NCI-H2029 treated with DMSO at 0.1 percent for 48 hours (cell line): Measurements from ENCODE around the gene CYFIP1.

Source experiments
- DNase-seq: peaks from one replicate; lab custom pipeline; 2025; lab: John Stamatoyannopoulos, UW

The CYFIP1 gene

DNA sequence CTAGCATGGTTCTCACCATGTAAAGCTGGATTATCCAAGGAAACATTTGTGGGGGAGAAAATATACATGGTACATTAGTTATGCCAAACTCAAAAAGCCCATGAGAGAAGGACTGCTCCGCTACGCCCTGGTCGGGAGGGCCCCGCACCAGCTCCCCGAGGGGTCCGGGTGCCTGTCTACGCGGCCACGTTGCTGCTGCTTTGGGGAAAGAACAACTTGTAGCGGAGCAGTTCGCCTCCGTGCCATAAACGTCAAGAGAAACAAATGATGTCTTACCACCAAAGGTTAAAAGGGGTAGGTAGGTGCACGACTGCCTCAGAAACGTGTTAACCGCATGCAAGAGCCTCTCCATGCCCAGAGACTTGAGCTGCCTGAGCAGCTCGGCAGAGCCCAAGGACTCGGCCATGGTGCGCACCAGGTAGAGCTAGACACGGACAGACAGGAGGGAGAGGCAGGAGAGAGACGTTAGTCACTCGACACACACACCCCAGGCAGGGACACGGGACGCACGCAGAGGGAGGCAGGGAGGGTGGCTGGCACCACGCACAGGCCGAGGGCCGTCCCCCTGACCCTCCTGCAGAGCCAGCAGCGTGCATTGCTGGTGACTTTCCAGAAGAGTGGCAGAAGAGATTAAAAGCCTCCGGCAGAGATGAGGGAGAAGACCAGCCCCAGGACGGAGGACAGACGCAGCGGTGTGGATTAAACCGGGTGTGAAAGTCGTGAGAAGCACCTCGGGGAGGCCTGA lies 63.4 kb downstream of the CYFIP1 start:
- DNase-seq: no peak

DNA sequence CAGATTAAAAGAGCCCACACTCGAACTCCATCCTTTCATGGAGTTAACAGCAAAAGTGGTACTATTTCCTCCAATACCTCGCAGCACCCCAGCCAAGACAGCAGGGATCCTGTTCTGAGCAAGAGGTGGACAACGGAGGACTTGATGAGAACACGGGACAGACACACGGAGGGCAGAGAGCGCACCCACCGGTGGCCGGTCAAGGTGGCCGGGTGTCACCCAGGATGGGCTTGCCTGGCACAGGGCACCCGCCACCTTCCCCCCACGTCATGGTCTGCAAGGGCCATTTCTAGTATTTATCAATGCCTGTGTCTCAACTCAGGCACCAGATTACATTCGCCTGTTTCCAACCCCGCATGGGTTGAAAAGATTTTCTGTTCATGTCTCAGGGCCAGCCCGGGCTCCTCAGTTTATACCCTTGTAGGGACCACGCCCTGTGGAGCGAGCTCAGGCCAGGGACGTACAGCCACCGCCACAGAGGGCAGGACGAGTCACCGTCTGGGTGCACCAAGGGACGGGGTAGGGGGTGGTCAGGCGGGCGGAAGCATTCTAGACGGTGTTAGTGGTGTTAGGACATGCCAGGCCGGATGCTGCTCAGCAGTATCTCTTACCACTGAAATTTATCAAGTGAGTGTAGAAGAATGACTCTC lies 64.2 kb downstream of the CYFIP1 start:
- DNase-seq: no peak

DNA sequence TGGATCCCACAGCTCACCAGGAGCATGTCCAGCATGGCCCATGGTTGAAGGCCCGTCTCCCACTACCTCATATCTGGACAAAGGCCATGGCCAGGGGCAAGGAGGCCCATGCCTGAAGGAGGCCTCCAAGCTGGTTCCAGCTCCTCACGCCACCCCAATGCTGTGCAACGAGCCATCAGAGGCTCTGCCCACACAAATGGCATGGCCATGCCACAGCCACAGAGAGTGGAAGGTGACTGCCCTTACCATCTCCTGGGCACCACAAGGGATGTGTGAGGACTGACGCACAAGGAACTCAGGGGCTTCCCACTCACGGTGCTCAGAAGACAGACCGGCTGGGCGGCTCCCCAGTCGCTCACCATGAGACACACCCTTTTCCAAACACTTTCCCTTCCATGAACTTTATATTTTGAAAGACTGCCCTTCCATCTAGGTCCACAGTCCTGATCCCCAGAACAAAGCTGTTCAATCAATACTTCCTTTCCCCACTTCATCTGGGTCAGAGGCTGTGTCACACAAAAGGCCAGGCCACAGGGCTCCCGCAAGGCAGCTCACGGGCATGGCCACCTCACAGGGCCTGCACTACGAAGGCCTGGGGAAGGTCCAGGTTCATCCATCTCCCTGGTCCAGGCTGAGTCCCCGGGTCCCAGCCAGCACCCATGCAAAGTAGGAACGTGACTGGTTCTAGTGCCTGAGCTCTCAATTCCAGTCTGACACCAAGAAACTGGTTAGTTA lies 66.4 kb downstream of the CYFIP1 start:
- DNase-seq: no peak

DNA sequence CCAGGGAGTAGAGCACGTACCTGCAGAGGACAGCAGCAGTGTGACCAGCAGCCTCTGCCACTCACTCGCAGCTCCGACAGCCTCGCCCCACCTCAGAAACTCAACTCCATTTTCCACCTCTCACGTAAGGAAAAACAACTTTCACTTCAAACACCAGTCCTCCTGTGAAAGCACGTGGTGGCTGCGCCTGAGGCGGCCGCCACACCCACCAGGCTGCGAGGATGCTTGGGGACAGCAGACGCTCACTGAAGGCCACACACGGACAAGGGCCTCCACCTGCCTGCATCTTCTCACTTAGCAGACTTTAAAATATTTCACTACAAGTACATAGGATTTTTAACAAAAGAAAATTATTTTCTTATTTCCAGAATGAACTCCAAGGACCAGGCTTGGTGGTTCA lies 67.9 kb downstream of the CYFIP1 start:
- no peak for DNase-seq

DNA sequence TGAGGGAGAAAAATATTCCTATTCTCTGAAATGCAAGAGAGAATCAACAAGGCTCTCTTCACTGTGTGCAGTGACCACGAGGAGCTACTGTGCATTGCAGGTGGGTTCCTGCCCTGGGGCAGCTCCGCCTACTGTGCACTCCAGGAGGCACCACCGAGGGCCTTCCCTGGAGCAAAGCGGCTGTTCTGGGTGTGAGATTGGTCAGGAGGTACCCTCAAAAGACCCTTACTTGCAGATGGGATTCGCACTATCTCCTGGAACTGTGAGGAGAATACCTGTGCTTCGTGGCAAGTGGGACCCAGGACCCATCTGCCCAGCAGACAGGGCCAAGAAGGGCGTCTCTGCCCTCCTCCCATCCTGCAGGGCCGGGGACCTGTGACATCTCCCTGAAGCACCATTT lies 68.9 kb downstream of the CYFIP1 start:
- DNase-seq: no peak

DNA sequence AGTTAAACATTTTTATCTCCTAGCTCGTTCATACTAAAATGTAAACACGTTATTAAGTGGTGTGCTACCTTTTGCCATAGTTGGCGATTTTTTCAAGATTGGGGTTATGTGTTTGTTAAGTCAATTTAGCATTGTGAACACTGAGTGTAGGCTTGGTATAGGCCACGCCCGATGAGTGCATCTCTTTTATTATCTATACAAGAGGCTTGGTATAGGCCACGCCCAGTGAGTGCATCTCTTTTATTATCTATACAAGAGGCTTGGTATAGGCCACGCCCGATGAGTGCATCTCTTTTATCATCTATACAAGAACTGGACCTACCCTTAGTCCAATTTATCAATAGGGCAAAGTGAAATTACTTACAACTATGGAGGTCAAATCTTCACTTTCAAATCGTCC lies 71.3 kb downstream of the CYFIP1 start:
- DNase-seq: no peak

DNA sequence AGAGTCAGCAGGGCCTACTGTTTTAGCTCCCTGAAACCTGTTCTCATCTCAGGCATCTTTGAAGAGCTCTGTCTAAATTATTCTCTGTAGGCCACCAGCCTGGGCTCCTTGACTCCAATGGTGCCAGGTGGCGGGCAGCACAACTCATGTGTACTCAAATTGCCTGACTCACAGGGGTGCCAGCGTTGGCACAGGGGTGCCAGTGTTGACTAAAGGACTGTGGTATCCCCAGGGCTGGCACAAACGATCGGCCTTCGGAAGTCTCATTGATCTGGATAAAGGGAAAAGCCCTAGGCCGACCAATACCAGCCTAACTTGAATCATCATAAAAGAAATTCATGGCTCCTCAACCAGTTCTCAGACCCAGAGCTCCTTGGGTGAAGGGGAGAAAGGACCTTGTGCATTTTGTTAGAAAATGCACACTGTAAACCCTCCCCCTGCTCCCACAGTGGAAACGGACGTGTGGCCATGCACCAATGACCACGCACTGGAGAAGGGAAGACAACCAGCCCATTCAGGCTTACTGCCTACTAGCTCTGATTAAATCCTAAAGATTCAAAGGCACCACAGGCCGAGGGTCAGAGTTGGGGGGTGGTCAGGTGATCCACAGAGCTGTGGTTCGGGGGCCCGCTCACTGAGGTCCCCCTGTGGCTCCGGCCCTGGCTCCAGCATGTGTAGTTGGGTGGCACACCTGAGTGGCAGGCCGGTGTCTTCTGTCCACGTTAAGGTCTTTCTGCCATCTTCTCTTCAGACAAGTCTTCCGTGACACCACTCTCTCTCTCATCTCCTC lies 72.8 kb downstream of the CYFIP1 start:
- no peak for DNase-seq

DNA sequence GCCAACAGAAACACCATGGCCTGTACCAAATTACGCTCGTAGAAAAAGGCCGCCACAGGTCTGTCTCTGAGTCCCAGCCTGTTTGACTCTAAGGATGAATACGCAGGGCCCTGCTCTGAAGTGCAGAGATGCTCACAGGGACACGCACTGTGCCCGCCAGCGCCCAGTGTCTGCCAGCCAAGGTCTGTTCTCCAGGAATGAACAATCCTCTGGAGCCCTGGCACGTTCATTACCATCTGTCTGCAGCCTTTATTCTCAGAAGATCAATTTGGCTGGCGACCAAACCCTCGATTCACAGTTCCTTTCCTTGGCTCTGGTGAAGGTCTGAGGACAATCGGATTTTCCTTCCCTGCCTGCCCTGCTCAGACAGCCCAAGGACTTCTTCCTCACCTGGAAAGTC lies 75.4 kb downstream of the CYFIP1 start:
- DNase-seq: peak; percentile 59

DNA sequence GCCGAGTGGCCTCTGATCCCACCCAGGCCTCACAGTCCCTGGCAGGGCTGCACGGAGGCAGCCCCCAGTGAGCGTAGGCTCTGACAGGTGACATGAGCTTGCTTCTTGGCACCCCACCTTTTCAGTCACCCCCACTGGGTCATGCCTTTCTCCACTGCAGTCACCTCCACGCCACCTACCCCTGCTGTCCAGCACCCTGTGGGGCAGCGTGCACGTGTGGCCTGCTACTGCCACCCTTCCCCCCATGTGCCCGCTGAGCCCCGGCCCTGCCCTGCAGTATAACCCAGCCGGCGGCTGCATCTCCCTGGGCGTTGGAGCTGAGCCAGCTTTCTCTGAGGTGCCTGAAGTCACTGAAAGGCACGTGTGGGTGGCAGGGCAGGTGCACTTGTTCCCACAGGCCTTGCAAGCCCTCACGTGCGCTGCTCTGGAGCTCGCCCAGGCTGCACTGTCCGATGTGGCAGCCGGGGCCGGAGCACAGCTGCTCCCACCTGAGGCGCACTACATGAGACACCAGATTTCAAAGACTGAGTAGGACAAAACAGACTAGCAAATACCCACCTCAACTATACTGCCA lies 76.1 kb downstream of the CYFIP1 start:
- DNase-seq: peak; percentile 22

DNA sequence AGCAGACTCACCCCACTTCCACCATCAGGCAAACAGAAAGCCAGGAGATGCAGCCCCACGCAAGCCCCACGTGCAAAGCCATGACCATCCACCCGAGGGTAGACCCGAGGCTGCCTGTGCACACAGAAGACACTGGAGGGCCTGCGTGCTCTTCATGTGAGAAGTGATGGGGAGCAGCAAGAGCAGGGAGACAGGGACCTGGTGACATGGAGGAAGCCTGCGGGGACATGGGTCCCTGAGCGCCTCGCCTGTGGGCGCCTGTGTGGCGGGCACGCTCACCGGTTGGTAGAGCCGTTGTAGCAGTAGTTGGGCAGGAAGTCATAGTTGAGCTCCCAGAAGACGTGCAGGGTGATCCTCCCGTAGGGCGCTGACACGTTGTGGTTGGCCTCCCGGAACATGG lies 76.7 kb downstream of the CYFIP1 start:
- DNase-seq: no peak

DNA sequence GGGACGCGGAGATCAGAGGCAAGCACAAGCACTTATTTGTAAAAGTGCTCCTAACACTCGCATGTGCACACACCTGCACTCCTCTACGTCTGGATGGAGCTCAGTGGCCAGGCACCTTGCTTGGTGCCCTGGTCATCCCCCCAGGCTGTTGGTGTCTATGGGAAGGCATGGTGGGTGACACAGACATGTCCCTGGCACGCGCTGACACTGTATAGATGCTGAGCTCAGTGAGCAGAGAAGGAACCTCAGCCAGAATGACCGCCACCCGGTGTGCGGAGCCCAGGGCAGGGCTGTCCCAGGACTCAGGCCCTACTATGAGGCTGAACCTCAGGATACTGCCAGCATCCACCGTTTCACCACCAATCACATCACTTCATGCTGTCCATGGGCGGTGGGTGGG lies 77.2 kb downstream of the CYFIP1 start:
- DNase-seq: no peak

DNA sequence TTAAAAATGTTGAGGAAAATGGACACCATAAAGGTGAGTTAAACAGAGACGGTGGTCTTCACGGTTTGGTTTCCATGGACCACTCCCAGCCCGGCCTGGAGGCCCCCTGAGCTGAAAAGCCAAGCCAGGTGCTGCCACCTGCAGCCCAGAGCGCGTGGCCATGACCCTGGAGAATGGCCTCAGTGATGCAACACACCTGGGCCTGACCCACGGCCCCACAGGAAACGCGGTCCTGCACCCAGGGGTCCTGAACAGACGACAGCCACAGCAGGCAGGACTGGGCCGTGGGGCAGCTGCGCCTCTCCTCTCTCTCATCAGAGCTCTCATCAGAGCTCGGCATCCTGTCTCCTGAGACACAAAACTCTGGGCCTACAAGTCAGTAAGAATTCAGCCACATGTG lies 77.6 kb downstream of the CYFIP1 start:
- DNase-seq: no peak

DNA sequence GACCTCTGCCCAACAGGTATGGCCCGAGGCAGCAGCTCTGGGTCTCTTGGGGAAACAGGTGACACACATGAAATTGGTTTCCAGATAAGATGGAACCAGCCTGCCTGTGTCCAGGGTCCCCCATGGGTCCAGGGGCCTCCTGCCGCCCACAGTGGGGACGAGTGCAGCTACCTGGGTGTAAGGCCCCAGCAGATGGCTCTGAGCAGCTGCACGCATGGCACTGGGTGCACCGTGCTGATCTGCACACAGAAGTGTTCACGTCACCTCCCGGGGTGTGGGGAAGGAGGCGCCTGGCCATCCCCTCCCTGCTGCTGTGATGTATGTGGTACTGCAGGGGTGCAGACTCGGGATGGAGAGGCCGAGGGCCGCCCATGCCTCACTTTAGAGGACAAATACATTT lies 78.1 kb downstream of the CYFIP1 start:
- DNase-seq: no peak

DNA sequence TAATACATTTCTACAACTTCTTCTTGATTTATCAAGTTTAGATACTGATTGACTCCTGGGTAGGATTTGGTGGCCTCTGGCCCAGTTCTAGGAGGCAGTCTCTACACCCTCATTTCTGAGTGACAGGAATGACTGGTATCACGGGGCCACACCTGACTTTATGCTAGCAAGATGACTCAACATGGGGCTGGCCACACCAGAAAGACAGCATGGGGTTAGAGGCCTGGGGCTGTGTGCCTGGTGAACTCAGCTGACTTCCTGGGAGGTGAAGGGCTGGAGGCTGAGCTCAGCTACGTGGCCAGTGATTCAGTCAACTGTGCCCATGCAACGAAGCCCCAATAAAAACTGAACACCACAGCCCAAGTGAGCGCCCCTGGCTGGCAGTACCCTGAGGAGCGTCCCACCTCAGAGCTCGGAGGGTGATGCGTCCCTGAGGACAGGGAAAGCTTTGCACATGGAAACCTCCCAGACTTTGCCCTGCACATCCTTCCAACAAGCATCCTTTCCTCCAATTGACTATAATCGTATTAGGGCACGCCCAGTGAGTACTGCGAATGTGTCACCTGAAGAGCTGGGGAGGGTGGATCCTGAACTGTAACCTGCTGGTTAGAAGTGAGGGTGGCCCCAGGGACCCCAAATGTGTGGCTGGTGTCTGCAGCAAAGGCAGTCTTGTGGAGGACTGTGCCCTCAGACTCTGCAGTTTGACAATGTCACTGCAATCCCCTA lies 84.5 kb downstream of the CYFIP1 start:
- DNase-seq: no peak

DNA sequence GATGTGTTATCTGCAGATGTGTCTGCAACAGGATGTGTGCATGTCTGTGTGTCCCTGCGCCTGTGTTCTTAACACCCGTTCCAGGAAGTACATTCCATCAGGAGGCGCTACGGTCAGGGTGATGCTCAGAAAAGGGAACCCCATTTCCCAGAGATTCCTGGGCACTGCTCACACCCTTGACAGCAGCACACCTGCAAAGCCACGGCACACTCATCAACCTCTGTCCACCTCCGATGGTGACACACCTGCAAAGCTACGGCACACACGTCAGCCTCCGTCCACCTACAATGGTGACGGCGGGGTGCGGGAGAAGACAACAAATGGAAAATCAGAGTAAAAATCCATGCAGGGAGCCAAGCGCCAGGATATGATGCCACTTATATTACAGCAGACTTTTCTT lies 86.3 kb downstream of the CYFIP1 start:
- no peak for DNase-seq

DNA sequence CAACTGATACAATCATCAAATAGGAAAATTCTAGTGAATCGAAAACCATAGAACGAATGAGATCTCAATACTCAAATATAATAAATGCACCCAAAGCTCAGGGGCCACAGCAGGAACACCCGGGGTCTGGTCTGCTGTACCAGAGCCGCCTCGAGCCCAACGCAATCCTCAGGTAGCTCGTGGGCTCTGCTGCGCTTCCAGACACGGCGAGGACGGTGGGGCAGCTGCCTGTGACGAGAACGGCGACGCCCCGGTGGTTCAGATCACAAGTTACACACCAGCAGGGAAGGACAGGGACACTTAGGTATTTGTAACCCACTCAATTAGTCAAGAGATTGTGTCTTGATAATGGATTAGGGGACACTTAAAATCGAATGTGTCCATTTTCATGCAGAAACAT lies 87.1 kb downstream of the CYFIP1 start:
- no peak for DNase-seq

DNA sequence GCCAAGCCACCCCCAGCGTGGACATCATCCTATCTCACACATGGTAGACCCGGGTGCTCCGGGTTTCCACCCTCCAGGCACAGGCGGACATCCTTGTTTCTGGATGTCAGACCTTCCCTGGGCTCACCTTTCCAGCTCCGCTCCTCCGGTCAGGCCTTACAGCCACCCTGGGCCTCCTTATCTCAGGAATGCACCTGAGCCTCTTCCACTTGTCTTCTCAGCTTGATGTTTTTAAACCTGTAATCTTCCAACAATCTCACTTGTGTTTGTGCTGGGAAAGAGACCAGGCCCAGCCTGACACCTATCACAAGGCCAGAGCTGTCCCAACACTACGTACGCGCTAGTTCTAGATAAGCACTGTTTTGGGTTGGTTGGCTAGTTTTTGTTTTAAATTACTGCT lies 87.8 kb downstream of the CYFIP1 start:
- no peak for DNase-seq

DNA sequence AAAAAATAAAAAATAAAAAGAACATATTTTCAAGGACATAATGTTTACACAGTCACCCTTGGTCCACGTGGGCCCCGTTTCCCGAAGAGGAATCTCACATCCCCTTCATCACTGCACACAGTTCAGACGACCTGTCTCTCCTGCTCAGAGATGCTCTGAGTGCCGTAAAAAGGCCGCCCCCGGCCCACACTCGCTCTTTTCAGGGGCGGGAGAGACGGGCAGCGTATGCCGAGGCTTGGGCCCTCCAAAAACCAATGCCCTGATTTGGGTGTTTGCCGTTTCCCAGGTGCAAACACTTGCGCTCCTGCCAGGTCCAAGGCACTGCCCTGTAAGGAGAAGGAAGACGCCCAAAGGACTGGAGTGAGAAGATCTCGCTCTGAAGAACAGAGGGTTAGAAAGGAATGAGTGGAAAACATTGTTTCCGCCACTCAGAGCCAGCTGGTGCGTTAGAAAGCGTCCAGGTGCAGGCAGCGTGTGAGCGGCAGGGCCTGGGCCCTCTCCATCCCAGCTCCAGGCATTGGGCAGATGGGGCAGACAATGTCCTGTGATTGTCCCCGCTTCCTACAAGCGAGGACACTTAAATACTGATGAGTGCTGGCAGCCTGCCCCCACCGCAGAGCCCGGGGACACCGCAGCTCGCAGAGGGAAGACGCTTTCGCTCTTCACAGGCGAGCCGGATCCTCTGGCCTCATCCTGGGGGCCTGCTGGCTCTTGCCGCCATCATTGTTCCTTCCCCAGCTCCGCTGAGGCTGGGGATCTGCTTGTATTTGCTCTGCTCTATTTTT lies 88.5 kb downstream of the CYFIP1 start:
- DNase-seq: no peak

DNA sequence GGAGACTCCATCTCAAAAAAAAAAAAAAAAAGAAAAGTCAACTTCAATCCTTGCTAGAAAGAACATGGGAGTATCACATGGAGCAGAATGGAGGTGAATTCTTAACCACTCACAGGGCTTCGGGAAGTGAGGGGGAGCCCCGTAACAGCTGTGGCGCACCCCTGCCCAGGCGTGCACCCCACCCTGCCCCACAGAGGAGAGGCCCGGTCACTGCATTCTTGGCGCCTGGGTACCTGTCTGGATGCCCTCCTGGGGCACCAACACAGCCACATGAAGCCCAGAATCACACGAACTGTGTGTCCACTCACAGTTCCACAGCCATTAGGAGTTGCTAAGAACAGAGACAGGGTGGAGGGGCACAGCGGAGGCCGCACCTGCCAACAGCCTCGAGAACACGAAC lies 89.9 kb downstream of the CYFIP1 start:
- no peak for DNase-seq

DNA sequence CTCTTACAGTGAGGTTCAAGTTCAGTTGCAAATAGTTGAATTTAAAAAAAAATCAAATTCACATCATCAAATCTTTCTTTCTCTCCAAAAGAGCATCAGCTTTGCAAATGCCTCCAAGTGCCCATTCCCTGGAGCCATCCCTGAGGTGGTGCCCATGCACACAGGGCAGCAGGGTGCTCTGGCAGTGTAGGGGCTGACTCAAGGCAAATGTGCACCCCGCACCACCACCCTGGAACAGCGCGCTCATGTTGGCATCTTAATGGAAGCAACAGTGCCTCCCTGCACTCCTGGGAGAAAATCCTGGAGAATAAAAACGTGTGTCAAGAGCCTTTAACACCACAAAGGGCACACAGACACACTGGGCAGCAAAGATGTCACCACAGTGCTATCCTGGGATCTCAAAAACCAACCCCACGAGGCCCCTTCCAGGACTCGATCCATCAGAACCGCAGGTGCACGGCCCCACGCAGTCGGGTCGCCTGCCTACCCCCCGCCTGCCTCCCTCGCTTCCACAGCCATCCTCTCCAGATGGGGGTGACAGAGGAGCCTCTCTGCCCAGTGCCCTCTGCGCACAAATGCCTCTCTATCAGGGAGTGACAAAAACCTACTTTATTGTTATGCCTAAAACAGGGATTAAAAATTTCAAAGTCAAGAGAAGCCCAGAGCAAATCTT lies 90.9 kb downstream of the CYFIP1 start:
- no peak for DNase-seq
